ENCODE measurements around the gene NF1. TPM values are rescaled to one million over a fixed set of nuclear protein-coding genes. Genes with fewer than 3 reads are reported as not detected.

NF1 gene
- total RNA-seq, 1 donor, result 67.0 TPM

GRCh38 chr17:31321966-31322365 lies 227.2 kb downstream of the NF1 start:
- H3K27me3 ChIP-seq (ENCODE audit: insufficient read depth, low read length), result no peaks in the 10 kb centered on the region
- no peak for TF ChIP-seq CTCF (IDR thresholded peaks at IDR 0.05; ENCODE audit: extremely low read depth, low read depth, low read length)
- H3K36me3 ChIP-seq (ENCODE audit: insufficient read depth, low read length), result peaks cover 5% of the 10 kb centered on the region
- H2AFZ ChIP-seq (ENCODE audit: low read length), result no peak overlapping the region
- peak overlapping the region; percentile 85 for H3K27ac ChIP-seq (ENCODE audit: low read depth, low read length)
- peaks cover 19% of the 10 kb centered on the region for H3K4me1 ChIP-seq (ENCODE audit: insufficient read depth, low read length)
- no peak overlapping the region for H3K4me3 ChIP-seq (ENCODE audit: insufficient read depth, low read length)
- DNase-seq (ENCODE audit: insufficient read length, low spot score, missing footprints), result no peak
- no peaks in the 10 kb centered on the region for H4K20me1 ChIP-seq (ENCODE audit: insufficient read depth, low read length)
- H3K4me2 ChIP-seq (ENCODE audit: insufficient read depth, low read length), result peak overlapping the region; percentile 84
- H3K79me2 ChIP-seq (ENCODE audit: insufficient read depth, low read length), result peaks cover 22% of the 10 kb centered on the region
- H3K9me3 ChIP-seq (ENCODE audit: low read depth, low read length), result no peaks in the 10 kb centered on the region

GRCh38 chr17:31323551-31323950 lies 228.8 kb downstream of the NF1 start:
- Histone ChIP-seq H4K20me1 (ENCODE audit: insufficient read depth, low read length) (no peaks in the 10 kb centered on the region), H3K4me3 (ENCODE audit: insufficient read depth, low read length) (no peak overlapping the region), H3K4me2 (ENCODE audit: insufficient read depth, low read length) (no peak overlapping the region), H2AFZ (ENCODE audit: low read length) (no peak overlapping the region), H3K79me2 (ENCODE audit: insufficient read depth, low read length) (peaks cover 19% of the 10 kb centered on the region), H3K36me3 (ENCODE audit: insufficient read depth, low read length) (peaks cover 8% of the 10 kb centered on the region), H3K9me3 (ENCODE audit: low read depth, low read length) (no peaks in the 10 kb centered on the region), H3K4me1 (ENCODE audit: insufficient read depth, low read length) (peaks cover 28% of the 10 kb centered on the region), H3K27ac (ENCODE audit: low read depth, low read length) (no peak overlapping the region), H3K27me3 (ENCODE audit: insufficient read depth, low read length) (no peaks in the 10 kb centered on the region)
- no peak for DNase-seq (ENCODE audit: insufficient read length, low spot score, missing footprints)
- no peak for TF ChIP-seq CTCF (IDR thresholded peaks at IDR 0.05; ENCODE audit: extremely low read depth, low read depth, low read length)

- Histone ChIP-seq H4K20me1 (ENCODE audit: insufficient read depth, low read length) (no peaks in the 10 kb centered on the region), H2AFZ (ENCODE audit: low read length) (no peak overlapping the region), H3K79me2 (ENCODE audit: insufficient read depth, low read length) (no peaks in the 10 kb centered on the region), H3K36me3 (ENCODE audit: insufficient read depth, low read length) (peaks cover 8% of the 10 kb centered on the region), H3K27me3 (ENCODE audit: insufficient read depth, low read length) (no peaks in the 10 kb centered on the region), H3K27ac (ENCODE audit: low read depth, low read length) (peak overlapping the region; percentile 78), H3K9me3 (ENCODE audit: low read depth, low read length) (no peaks in the 10 kb centered on the region), H3K4me1 (ENCODE audit: insufficient read depth, low read length) (peaks cover 23% of the 10 kb centered on the region), H3K4me2 (ENCODE audit: insufficient read depth, low read length) (peak overlapping the region; percentile 71), H3K4me3 (ENCODE audit: insufficient read depth, low read length) (no peak overlapping the region)
- TF ChIP-seq CTCF (IDR thresholded peaks at IDR 0.05; ENCODE audit: extremely low read depth, low read depth, low read length), result no peak
- DNase-seq (ENCODE audit: insufficient read length, low spot score, missing footprints), result peak; percentile 22
Measured at GRCh38 chr17:31327534-31328159, 232.9 kb downstream of the NF1 start.

GRCh38 chr17:31328160-31328535 lies 233.4 kb downstream of the NF1 start:
- Histone ChIP-seq H2AFZ (ENCODE audit: low read length) (no peak overlapping the region), H3K36me3 (ENCODE audit: insufficient read depth, low read length) (peaks cover 8% of the 10 kb centered on the region), H3K27me3 (ENCODE audit: insufficient read depth, low read length) (no peaks in the 10 kb centered on the region), H3K79me2 (ENCODE audit: insufficient read depth, low read length) (no peaks in the 10 kb centered on the region), H3K9me3 (ENCODE audit: low read depth, low read length) (no peaks in the 10 kb centered on the region), H3K27ac (ENCODE audit: low read depth, low read length) (peak overlapping the region; percentile 78), H3K4me1 (ENCODE audit: insufficient read depth, low read length) (peaks cover 23% of the 10 kb centered on the region), H4K20me1 (ENCODE audit: insufficient read depth, low read length) (no peaks in the 10 kb centered on the region), H3K4me3 (ENCODE audit: insufficient read depth, low read length) (no peak overlapping the region), H3K4me2 (ENCODE audit: insufficient read depth, low read length) (peak overlapping the region; percentile 71)
- DNase-seq (ENCODE audit: insufficient read length, low spot score, missing footprints), result peak; percentile 26
- no peak for TF ChIP-seq CTCF (IDR thresholded peaks at IDR 0.05; ENCODE audit: extremely low read depth, low read depth, low read length)
